GM13976 (cell line): Measurements from ENCODE around the gene CACHD1.

Experiments used
- DNase-seq: peaks from one replicate; pipeline ENCODE4 v3.0.0; 2012; ENCODE audit warnings: low spot score
- CTCF ChIP-seq: IDR thresholded peaks from 2 replicates; pipeline ENCODE4 v1.5.1; 2012; ENCODE audit warnings: borderline replicate concordance, mild to moderate bottlenecking; ENCODE audit not compliant: insufficient read depth; ENCODE audit errors: extremely low read depth, missing control alignments, control extremely low read depth
- in situ Hi-C: fragments of 300-500 bp; cut with MboI; formaldehyde crosslinking; loops from one replicate; pipeline ENCODE4 v1.12.0; 2022; ENCODE audit warnings: low sequenced_read_pairs, mixed read lengths, inconsistent platforms; ENCODE audit not compliant: unreplicated experiment

CACHD1 gene

GRCh38 chr1:64545118-64545843 lies 75.4 kb downstream of the CACHD1 start:
- DNase-seq = no peak
- in situ Hi-C loops = no loop called here
- TF ChIP-seq CTCF = no peak

- in situ Hi-C loops = no loop called here
- no peak for TF ChIP-seq CTCF
- DNase-seq = no peak
These were observed 76.1 kb downstream of the CACHD1 start for GRCh38 chr1:64546013-64546412.

- no peak for DNase-seq
- TF ChIP-seq CTCF = no peak
- in situ Hi-C loops = no loop called here
These were observed 79.7 kb downstream of the CACHD1 start for GRCh38 chr1:64549464-64550239.

GRCh38 chr1:64550510-64550909 lies 80.6 kb downstream of the CACHD1 start:
- TF ChIP-seq CTCF = no peak
- no peak for DNase-seq
- in situ Hi-C loops = no loop called here

GRCh38 chr1:64550946-64551605 lies 81.1 kb downstream of the CACHD1 start:
- no peak for TF ChIP-seq CTCF
- in situ Hi-C loops = no loop called here
- no peak for DNase-seq

GRCh38 chr1:64553285-64553684 lies 83.4 kb downstream of the CACHD1 start:
- TF ChIP-seq CTCF = no peak
- DNase-seq = no peak
- in situ Hi-C loops = no loop called here
